ENCODE results near the gene ACE.

Gene ACE

DNA sequence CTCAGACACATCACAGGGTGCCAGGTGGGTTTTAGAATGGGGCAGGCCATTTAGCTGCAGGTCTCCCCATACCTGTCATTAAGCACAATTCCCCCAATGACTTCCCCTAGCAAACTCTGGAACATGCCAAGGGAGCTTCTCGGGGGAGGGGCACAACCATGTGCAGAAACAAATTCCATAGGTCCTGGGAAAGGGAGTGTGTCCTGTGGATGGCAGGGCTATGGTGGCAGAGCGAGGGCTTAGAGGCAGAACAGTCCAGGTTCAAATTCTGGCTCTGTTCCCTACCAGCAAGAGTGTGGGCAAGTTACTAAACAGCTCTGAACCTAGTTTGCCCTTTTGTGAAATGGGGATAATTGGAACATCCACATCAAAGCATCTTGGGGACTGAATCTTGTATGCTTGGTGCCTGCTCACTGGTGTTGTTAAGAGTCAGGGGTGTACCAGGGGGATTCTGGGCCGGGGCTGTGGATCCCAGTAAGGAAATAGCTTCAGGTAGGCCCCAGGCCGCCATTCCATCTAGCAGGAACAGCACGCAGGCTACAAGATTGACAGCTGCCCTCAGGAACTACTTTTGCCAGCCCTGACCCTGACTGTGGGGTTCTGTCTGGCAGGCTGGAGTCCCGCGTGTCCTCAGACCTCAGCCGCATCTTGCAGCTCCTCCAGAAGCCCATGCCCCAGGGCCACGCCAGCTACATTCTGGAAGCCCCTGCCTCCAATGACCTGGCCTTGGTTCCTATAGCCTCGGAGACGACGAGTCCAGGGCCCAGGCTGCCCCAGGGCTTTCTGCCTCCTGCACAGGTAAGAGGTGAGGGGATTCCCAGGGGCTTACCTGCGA lies 67.8 kb downstream of the ACE start:
- DNase-seq (ENCODE audit: extremely low spot score): no peak
- POLR2A ChIA-PET: interaction anchor here (1.0 to 1.8 kb wide), 4 partner anchors 11 to 77 kb away, joined by 3 to 4 read pairs (median 4); partner anchors contain the start of gene MAP3K3
- no peak for TF ChIP-seq FOXM1 (IDR thresholded peaks at IDR 0.05; ENCODE audit: borderline replicate concordance)
- no peak for TF ChIP-seq SP1 (IDR thresholded peaks at IDR 0.05)
- no peak for TF ChIP-seq BHLHE40 (IDR thresholded peaks at IDR 0.05; ENCODE audit: borderline replicate concordance)
- no peak for TF ChIP-seq LEF1 (IDR thresholded peaks at IDR 0.05; ENCODE audit: borderline replicate concordance)
- CTCF ChIA-PET: interaction anchor here (1.5 kb wide), 1 partner anchor 119 kb away, joined by 6 read pairs; no protein-coding TSS in a partner anchor

DNA sequence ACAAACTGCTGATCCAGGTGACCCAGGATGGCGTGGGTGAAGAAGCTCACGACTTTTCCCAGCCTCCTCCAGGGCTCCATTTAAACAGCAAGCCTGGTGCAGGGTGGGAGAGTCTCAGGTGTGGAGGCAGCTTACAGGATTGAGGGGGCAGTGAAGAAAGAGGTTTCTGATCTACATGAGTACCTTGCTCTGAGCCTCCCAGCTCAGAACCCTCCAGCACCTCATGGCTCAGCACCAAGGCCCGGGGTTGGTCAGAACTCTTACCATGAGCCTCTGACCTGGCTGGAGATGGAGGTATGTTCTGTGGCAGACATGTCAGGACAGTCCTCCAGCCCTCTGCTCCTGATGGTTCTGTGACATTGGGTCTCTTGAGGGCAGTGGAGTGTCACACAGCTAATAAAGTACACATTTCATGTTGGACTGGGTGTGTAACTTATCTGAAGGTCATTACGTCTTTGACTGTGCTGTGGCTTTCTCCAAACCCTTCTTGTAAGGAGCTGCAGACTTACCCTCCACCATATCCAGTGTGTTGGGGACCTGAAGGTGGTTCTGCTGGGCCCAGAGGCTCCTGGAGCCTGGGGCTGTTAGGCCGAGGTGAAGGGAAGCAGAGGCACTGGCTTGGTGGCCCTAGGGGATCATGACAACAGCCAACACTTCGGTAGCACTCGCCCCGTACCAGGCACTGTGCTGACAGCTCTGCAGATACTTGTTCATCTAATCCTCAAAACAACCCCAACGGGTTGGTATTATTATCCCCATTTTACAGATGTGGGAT lies 69.6 kb downstream of the ACE start:
- TF ChIP-seq HDGF (IDR thresholded peaks at IDR 0.05; ENCODE audit: borderline replicate concordance): no peak
- TF ChIP-seq NFRKB (IDR thresholded peaks at IDR 0.05): no peak
- TF ChIP-seq L3MBTL2 (conservative IDR thresholded peaks at IDR 0.05): no peak
- TF ChIP-seq, protein P1, sequence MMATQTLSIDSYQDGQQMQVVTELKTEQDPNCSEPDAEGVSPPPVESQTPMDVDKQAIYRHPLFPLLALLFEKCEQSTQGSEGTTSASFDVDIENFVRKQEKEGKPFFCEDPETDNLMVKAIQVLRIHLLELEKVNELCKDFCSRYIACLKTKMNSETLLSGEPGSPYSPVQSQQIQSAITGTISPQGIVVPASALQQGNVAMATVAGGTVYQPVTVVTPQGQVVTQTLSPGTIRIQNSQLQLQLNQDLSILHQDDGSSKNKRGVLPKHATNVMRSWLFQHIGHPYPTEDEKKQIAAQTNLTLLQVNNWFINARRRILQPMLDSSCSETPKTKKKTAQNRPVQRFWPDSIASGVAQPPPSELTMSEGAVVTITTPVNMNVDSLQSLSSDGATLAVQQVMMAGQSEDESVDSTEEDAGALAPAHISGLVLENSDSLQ (IDR thresholded peaks at IDR 0.05): no peak
- TF ChIP-seq FOXA1 (IDR thresholded peaks at IDR 0.05): no peak
- no peak for TF ChIP-seq ELF4 (IDR thresholded peaks at IDR 0.05)
- no peak for TF ChIP-seq SUZ12 (IDR thresholded peaks at IDR 0.05)
- TF ChIP-seq BHLHE40 (IDR thresholded peaks at IDR 0.05; ENCODE audit: borderline replicate concordance): no peak
- TF ChIP-seq FOXK2 (IDR thresholded peaks at IDR 0.05): no peak
- TF ChIP-seq TARDBP (IDR thresholded peaks at IDR 0.05): no peak
- no peak for TF ChIP-seq SP1 (IDR thresholded peaks at IDR 0.05)
- no peak for TF ChIP-seq ZNF384 (IDR thresholded peaks at IDR 0.05)
- TF ChIP-seq ARNT (IDR thresholded peaks at IDR 0.05): no peak
- no peak for TF ChIP-seq LEF1 (IDR thresholded peaks at IDR 0.05; ENCODE audit: borderline replicate concordance)
- TF ChIP-seq FOXM1 (IDR thresholded peaks at IDR 0.05; ENCODE audit: borderline replicate concordance): no peak
- TF ChIP-seq CTBP1 (IDR thresholded peaks at IDR 0.05; ENCODE audit: borderline replicate concordance): no peak
- peak; percentile 3 for DNase-seq (ENCODE audit: extremely low spot score)
- ChIA-PET CTCF (no interaction called here), POLR2A (no interaction called here)

GRCh38 chr17:63547083-63547523 lies 70.2 kb downstream of the ACE start:
- POLR2A ChIA-PET: no interaction called here
- CTCF ChIA-PET: no interaction called here
- DNase-seq (ENCODE audit: extremely low spot score): no peak
- TF ChIP-seq FOXM1 (IDR thresholded peaks at IDR 0.05; ENCODE audit: borderline replicate concordance) (no peak), HDGF (IDR thresholded peaks at IDR 0.05; ENCODE audit: borderline replicate concordance) (no peak), LEF1 (IDR thresholded peaks at IDR 0.05; ENCODE audit: borderline replicate concordance) (no peak), ZNF384 (IDR thresholded peaks at IDR 0.05) (no peak)

All from HEK293T (cell line).